Activated naive CD8-positive, alpha-beta T cell treated with anti-CD3 and anti-CD28 coated beads for 36 hours (primary cell): ENCODE data around the gene LMAN1L. TPM values are rescaled to one million over a fixed set of nuclear protein-coding genes. Genes with fewer than 3 reads are reported as not detected.

Experiments used
- DNase-seq: peaks from one replicate; pipeline ENCODE4 v3.0.0; 2021
- H3K27ac Mint-ChIP-seq: one replicate; pipeline ENCODE4 v1.8.0; 2022; ENCODE audit warnings: mild to moderate bottlenecking, moderate library complexity, mixed read lengths
- H3K27me3 Mint-ChIP-seq: one replicate; pipeline ENCODE4 v1.8.0; 2022; ENCODE audit warnings: mild to moderate bottlenecking, mixed read lengths
- H3K36me3 Mint-ChIP-seq: one replicate; pipeline ENCODE4 v1.8.0; 2021; ENCODE audit warnings: mild to moderate bottlenecking, mixed read lengths
- H3K4me1 Mint-ChIP-seq: one replicate; pipeline ENCODE4 v1.8.0; 2021; ENCODE audit warnings: mixed read lengths
- H3K4me3 Mint-ChIP-seq: one replicate; pipeline ENCODE4 v1.8.0; 2022; ENCODE audit warnings: mild to moderate bottlenecking, moderate library complexity, mixed read lengths
- H3K9me3 Mint-ChIP-seq: one replicate; pipeline ENCODE4 v1.8.0; 2022; ENCODE audit warnings: mixed read lengths
- total RNA-seq, 2 experiments: library from RNA; stranded (reverse); gene quantifications; one replicate each; pipeline ENCODE4 v1.2.3, GENCODE V29; 2021

The LMAN1L gene
- total RNA-seq, 2 experiments from 2014 or later = 0.14 to 0.33 TPM

DNA sequence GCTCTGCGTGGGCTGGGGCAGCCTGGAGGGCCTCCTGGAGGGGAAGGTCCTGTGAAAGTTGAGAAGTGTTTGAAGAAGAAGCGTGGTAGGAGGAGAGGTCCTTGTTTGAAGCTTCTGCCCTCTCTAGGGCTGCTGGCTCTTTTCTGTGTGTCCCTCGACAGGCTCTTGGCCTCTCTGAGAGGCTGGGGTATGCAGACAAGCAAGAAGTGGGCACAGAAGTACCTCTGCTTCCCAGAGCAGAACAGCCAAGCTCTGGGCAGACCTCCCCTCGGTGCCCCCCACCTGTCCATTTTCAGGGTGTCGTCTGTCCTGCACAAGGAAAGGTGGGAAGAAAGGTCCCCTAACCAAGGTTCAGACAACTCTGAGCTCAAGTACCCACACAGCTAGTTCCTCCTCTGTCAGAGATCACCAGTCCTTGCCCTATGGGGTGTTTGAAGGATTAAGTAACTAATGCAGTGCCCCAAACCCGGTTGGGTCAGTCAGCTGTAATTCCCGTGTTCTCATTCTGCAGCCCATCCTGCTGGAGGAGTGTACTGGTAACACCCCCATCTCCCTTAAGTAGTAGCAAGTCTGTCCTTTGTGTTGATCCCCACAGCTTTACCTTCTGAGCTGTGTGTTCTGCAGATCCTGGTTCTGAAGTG, 24.5 kb upstream of the LMAN1L start:
- H3K27me3 Mint-ChIP-seq = no peaks in the 10 kb centered on the region
- H3K36me3 Mint-ChIP-seq = peaks cover 65% of the 10 kb centered on the region
- H3K27ac Mint-ChIP-seq = peak overlapping the region; percentile 99
- H3K4me1 Mint-ChIP-seq = peaks cover 65% of the 10 kb centered on the region
- no peak for DNase-seq
- peak overlapping the region; percentile 89 for H3K4me3 Mint-ChIP-seq
- no peaks in the 10 kb centered on the region for H3K9me3 Mint-ChIP-seq

DNA sequence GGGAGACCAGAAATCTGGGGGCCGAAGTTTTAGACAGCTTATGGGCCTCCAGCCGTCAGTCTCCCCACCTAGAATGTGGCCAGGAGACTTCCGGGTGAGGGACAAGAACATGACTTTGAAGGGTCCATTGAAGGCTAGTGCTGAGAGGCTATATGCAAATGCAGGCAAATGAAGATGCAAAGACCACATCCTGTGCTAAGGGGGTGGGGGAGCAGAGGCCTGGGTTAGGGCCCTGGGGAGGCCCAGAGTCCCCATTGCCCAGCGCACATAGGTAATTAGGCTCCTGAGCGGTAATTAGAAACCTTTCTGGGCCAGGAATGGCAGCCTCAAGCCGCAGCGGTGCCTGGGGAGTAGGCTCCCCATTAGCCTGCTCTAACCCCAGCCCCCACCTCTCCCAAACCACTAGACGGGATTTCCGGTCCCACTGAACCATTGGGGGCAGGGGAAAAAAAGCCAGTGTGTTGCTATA, 23.9 kb upstream of the LMAN1L start:
- Mint-ChIP-seq H3K4me3 (peak overlapping the region; percentile 89), H3K9me3 (no peaks in the 10 kb centered on the region), H3K4me1 (peaks cover 70% of the 10 kb centered on the region), H3K36me3 (peaks cover 59% of the 10 kb centered on the region), H3K27me3 (no peaks in the 10 kb centered on the region), H3K27ac (peak overlapping the region; percentile 99)
- peak; percentile 69 for DNase-seq

DNA sequence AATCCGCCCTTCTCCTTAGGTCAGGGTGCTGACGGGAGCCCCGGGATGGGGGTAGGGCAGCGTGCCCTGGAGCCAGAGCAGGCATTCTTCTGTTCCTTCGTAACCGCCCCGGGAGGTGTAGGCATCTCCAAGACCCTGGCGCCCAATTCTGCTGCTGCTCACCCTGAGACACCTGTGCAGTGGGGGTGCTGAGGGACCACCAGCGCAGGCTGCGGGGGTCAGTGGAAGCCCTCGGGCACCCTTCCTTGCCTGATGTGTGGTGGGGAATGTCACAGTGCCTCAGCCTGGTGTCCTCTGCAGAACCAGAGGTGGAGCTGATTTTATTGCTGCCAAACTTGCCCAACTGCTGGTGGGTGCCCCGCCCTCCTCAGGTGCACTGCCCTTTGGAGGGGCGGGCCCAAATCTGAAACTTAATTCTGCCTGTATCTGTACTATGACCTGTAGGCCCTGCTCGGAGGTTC, 23.4 kb upstream of the LMAN1L start:
- peak overlapping the region; percentile 89 for H3K4me3 Mint-ChIP-seq
- H3K27ac Mint-ChIP-seq = peak overlapping the region; percentile 99
- DNase-seq = no peak
- H3K9me3 Mint-ChIP-seq = no peaks in the 10 kb centered on the region
- H3K27me3 Mint-ChIP-seq = no peaks in the 10 kb centered on the region
- H3K36me3 Mint-ChIP-seq = peaks cover 55% of the 10 kb centered on the region
- H3K4me1 Mint-ChIP-seq = peaks cover 72% of the 10 kb centered on the region

DNA sequence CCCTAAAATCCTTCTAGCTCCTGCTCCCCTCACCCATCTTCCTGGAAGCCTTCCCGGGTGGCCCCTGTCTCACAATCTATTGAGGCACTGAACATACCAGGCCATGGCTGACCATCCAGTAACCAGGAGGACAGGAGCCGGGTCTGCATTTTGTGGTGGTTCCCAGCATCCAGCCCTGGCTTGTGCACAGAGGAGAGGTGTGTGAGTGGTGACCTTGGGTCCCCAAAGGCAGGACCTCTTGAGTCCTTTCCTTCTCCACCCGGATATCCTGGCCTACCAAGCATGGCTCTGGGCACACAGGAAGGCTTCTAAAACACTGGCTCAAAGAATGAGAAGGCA, 22.9 kb upstream of the LMAN1L start:
- Mint-ChIP-seq H3K27me3 (no peaks in the 10 kb centered on the region), H3K9me3 (no peaks in the 10 kb centered on the region), H3K27ac (peak overlapping the region; percentile 99), H3K4me3 (peak overlapping the region; percentile 89), H3K36me3 (peaks cover 51% of the 10 kb centered on the region), H3K4me1 (peaks cover 76% of the 10 kb centered on the region)
- no peak for DNase-seq

DNA sequence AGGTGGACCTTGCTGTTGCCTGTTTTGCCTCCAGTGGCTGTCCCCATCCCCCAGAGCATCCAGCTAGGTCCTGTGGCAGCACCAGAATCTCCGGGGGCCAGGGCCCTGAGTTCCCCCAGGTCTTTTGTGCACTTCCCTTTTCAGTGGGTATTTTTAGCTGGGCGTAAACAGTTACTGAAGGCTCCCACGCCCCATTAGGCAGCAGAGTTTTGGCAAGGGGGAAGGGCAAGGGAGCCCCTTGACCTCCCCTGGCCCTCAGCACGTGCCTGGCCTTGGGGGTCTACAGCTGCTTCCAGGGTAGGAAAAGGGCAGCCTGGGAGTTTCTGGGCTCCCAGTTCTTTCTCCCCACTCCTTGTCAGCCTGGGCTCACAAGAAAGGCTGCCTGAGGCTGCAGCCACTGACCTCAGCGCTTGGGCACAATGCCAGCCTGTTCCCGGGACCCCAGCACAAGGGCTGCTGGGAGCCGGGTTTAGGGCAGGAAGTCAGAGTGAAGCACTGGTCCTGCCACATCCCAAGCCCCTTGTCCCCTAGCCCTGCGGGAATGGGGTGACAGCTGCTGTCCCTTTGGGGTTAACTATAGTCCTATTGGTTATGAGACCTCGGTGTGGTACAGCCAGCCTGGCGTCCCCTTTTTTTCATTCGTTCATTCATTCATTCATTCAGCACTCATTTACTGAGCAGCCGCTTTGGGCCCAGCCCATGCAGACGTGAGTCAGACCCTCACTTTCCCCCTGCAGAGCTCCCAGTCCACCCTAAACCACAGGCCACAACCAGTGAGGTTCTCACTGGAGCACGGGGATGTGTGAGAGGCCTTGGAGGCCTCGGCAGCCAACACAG, 22.3 kb upstream of the LMAN1L start:
- H3K27me3 Mint-ChIP-seq = no peaks in the 10 kb centered on the region
- peaks cover 78% of the 10 kb centered on the region for H3K4me1 Mint-ChIP-seq
- DNase-seq = peak; percentile 64
- H3K9me3 Mint-ChIP-seq = no peaks in the 10 kb centered on the region
- H3K36me3 Mint-ChIP-seq = peaks cover 47% of the 10 kb centered on the region
- H3K27ac Mint-ChIP-seq = peak overlapping the region; percentile 99
- H3K4me3 Mint-ChIP-seq = peak overlapping the region; percentile 89

DNA sequence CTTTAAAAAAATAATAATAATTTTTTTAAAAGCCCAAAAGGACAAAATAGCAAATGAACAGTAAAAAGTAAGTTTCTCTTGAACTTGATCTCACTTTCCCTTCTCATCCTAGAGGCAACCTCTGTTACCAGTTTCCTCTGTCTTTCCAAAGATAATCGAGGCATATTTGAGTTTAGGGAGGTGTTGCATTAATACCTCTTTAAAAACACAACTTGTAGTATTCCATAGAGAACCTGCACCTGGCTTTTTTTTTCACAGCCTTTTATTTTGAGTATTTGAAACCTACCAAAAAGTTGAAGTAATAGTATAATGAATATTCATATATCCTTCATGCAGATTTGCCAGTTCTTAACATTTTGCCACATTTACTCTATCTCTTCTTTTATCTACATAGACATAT, 21.6 kb upstream of the LMAN1L start:
- no peak for DNase-seq
- H3K9me3 Mint-ChIP-seq = no peaks in the 10 kb centered on the region
- H3K36me3 Mint-ChIP-seq = peaks cover 43% of the 10 kb centered on the region
- peak overlapping the region; percentile 99 for H3K27ac Mint-ChIP-seq
- H3K4me1 Mint-ChIP-seq = peaks cover 83% of the 10 kb centered on the region
- H3K4me3 Mint-ChIP-seq = peak overlapping the region; percentile 49
- H3K27me3 Mint-ChIP-seq = no peaks in the 10 kb centered on the region

DNA sequence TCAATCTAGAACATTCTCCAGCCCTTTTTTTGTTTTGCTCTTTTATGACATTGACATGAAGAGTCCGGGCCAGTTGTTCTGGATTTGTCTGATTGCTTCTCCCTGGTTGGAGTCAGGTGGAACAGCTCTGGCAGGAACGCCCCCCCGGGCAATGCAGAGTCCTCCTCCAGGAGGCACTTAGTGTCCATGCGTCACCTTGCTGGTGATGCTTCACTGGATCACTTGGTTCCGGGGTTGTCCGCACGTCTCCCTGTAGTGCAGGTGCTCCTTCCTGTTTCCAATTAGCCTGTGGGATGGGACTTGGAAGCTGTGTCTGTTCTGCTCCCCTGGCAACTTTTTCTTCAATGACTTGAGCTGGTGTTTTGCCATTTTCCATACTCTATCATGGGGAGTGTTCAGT, 21.0 kb upstream of the LMAN1L start:
- no peaks in the 10 kb centered on the region for H3K27me3 Mint-ChIP-seq
- H3K27ac Mint-ChIP-seq = peak overlapping the region; percentile 89
- no peaks in the 10 kb centered on the region for H3K9me3 Mint-ChIP-seq
- peaks cover 86% of the 10 kb centered on the region for H3K4me1 Mint-ChIP-seq
- peaks cover 45% of the 10 kb centered on the region for H3K36me3 Mint-ChIP-seq
- DNase-seq = no peak
- H3K4me3 Mint-ChIP-seq = peak overlapping the region; percentile 49

DNA sequence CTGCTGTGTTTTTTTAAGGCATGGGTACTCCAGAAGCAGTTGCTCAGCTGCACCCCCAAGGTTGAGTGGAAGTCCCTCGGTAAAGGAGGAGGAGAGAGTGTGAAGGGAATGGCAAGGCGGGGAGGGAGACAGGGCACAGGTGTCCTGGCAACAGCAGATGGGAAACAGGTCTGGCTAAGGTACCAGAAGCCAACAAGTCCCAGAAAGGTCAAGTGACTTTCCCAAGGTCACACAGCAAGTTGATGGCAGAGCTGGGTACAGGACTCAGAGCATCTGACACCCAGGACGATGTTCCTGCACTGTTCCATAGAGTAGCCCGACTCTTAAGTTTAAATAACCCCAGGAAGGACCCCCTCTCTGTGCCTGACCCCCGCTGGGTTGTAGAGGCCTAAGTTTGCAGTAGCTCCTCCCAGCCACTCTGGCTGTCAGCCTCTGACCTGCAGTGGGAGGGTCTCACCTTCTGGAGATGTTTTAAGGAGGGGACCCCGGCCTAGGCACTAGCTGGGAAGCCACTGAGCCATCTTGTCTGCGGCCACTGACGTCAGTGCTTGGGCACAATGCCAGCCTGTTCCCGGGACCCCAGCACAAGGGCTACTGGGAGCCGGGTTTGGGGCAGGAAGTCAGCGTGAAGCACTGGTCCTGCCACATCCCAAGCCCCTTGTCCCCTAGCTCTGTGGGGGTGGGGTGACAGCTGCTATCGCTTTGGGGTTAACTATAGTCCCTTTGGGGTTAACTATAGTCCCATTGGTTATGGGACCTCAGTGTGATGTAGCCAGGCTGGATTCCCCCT, 20.2 kb upstream of the LMAN1L start:
- no peaks in the 10 kb centered on the region for H3K27me3 Mint-ChIP-seq
- no peaks in the 10 kb centered on the region for H3K9me3 Mint-ChIP-seq
- H3K4me3 Mint-ChIP-seq = peak overlapping the region; percentile 49
- peaks cover 44% of the 10 kb centered on the region for H3K36me3 Mint-ChIP-seq
- DNase-seq = no peak
- H3K27ac Mint-ChIP-seq = peak overlapping the region; percentile 89
- peaks cover 82% of the 10 kb centered on the region for H3K4me1 Mint-ChIP-seq

DNA sequence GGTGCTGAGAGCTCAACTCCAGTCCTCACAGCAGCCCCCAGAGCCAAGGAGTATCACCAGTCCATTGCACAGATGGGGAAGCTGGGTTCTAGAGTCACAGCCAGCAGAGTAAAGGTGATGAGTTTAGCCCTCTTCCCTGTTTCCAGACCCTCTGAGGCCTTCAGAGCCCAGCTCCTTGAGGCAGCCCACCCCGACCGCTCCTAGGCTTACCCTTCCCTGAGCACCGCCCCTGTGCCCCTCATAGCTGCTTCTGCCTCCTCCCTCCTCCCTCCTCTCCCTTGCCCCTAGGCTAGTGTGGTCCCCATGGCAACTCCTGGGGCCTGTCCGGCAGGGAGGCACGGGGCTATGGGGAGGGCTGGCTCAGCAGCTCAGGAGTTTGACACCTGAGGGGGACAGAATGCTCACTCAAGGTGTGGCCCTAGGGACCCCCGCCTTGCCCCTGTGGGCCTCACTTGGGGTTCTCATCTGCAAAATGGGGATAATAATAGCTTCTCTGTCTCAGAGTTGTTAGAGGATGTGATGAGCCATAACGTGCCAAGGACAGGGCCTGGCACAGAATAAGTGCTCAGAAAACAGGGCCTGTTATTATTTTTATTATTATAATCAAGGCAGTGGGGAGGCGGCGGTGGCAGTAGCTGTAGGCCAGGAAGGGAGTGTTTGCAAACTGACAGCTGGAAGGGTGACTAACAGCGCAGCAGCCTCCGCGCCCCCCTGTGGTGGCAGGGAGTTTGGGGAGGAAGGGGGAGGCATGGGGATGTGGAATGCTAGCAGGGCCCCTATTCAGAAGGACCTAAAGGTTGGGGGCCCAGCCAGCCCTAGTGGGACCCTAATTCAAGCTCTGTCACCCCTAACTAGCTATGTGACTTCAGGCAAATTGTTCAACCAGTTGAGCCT, 19.3 kb upstream of the LMAN1L start:
- Mint-ChIP-seq H3K4me1 (peaks cover 82% of the 10 kb centered on the region), H3K36me3 (peaks cover 42% of the 10 kb centered on the region), H3K27me3 (no peaks in the 10 kb centered on the region), H3K27ac (peak overlapping the region; percentile 89), H3K4me3 (peak overlapping the region; percentile 8), H3K9me3 (no peaks in the 10 kb centered on the region)
- DNase-seq = peak; percentile 75

DNA sequence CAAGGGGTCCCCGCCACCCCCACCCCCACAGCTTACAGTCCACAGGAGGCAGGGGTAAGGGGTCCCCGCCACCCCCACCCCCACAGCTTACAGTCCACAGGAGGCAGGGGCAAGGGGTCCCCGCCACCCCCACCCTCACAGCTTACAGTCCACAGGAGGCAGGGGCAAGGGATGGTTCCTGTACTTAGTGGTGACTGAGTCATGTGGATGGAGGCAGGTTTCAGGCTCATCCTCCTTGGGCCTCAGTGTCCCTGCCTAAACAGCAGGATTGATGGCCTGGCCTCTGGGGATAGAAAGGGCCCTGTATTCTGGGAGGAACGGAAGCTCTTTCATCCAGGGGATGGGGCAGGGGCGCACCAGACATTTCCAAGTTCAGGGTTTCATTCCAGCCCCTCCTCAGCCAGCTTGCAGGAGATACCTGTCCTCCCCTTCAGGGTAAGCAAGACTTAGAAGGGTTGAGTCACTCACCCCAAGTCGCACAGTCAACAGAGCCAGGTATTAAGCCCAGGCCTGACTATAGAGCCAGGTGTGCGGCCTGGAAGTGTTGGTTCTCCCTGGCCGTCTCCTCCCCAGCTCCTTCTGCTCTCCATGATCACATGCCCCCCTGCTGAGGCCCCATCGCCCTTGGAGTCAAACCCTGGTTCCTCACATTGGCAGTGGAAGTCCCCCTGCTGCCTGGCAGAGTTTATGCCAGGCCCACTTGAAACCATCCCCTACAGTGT, 18.2 kb upstream of the LMAN1L start:
- peaks cover 37% of the 10 kb centered on the region for H3K36me3 Mint-ChIP-seq

DNA sequence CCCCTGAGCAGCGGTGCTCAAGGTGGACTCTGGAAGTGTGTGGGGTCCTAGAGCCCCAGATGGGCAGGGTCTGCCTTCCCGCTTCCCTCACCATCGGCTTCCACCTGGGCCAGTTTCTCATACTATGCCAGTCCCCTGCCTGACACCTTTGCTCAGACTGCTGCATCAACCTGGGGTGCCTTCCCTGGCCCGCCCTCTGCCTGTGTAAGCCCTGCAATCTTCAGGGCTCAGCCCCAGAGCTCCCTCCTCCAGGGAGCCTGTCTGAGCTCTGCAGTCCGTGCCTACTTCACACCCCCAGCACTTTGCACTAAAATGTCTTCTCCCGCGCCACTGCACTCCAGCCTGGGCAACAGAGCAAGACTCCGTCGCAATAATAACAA, 17.7 kb upstream of the LMAN1L start:
- Mint-ChIP-seq H3K4me1 (peaks cover 84% of the 10 kb centered on the region), H3K9me3 (no peaks in the 10 kb centered on the region), H3K27ac (peak overlapping the region; percentile 88), H3K36me3 (peaks cover 36% of the 10 kb centered on the region), H3K27me3 (no peaks in the 10 kb centered on the region), H3K4me3 (peak overlapping the region; percentile 45)
- no peak for DNase-seq

More for the DNA sequence above, 18.2 kb upstream of the LMAN1L start:
- Mint-ChIP-seq H3K9me3 (no peaks in the 10 kb centered on the region), H3K27me3 (no peaks in the 10 kb centered on the region), H3K4me3 (peak overlapping the region; percentile 45), H3K27ac (peak overlapping the region; percentile 88), H3K4me1 (peaks cover 84% of the 10 kb centered on the region)
- DNase-seq = no peak

DNA sequence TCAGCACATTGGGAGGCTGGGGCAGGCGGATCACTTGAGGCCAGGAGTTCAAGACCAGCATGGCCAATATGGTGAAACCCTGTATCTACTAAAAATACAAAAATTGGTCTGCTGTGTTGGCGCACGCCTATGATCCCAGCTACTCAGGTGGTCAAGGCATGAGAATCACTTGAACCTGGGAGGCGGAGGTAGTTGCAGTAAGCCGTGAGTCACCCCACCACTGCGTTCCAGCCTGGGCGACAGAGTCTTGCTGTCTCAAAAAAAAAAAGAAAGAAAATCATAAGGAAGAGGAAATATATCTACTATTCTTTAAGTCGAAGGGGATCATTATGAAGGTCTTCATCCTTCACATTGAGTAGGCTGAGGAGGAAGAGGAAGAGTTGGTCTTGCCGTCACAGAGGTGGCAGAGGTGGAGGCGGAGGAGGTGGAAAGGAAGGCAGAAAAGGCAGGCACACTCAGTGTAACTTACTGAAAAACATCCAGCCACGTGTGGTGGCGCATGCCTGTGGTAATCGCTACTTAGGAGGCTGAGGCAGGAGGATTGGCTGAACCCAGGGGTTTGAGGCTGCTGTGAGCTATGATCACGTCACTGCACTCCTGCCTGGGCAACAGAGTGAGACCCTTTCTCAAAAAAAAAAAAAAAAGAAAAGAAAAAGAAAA, 16.5 kb upstream of the LMAN1L start:
- no peaks in the 10 kb centered on the region for H3K27me3 Mint-ChIP-seq
- no peak for DNase-seq
- peaks cover 81% of the 10 kb centered on the region for H3K4me1 Mint-ChIP-seq
- peak overlapping the region; percentile 91 for H3K27ac Mint-ChIP-seq
- peaks cover 36% of the 10 kb centered on the region for H3K36me3 Mint-ChIP-seq
- no peaks in the 10 kb centered on the region for H3K9me3 Mint-ChIP-seq
- H3K4me3 Mint-ChIP-seq = peak overlapping the region; percentile 68
